Gastroesophageal sphincter (tissue), 4 donors: ENCODE measurements around the gene DGKE. TPM values are rescaled to one million over a fixed set of nuclear protein-coding genes. Genes with fewer than 3 reads are reported as not detected.
A peak's percentile ranks its signal among the peaks of the same experiment; 100 is the strongest.

Experiments
- ATAC-seq: fragments of 150-250 bp; one replicate; pipeline ENCODE4 v1.9.1; 2016; ENCODE audit warnings: mild to moderate bottlenecking, moderate library complexity
- H3K27ac ChIP-seq, 4 donors: fragments of 200-600 bp; sonication (generic) in 3 of 4; 1 replicate in 3 of 4; 2 replicates in 1 of 4; pipeline ENCODE4 v1.5.1; 2016 to 2019
- H3K27me3 ChIP-seq: fragments of 200-600 bp; sonication (generic); one replicate; pipeline ENCODE4 v1.5.1; 2019
- H3K36me3 ChIP-seq, 2 donors: fragments of 200-600 bp; sonication (generic); one replicate each; pipeline ENCODE4 v1.5.1; 2019; ENCODE audit warnings: control low read depth in 1 of 2
- H3K4me1 ChIP-seq, 3 donors: fragments of 200-600 bp; sonication (generic); 1 replicate in 2 of 3; 2 replicates in 1 of 3; pipeline ENCODE4 v1.5.1; 2016 to 2019; ENCODE audit warnings: control low read depth in 2 of 3
- H3K4me3 ChIP-seq, 2 donors: fragments of 200-600 bp; sonication (generic); one replicate each; pipeline ENCODE4 v1.5.1; 2019; ENCODE audit warnings: mild to moderate bottlenecking in 1 of 2, moderate library complexity in 1 of 2
- H3K9me3 ChIP-seq, 3 donors: fragments of 200-600 bp; sonication (generic); one replicate each; pipeline ENCODE4 v1.5.1; 2017 to 2019; ENCODE audit warnings: control low read depth in 2 of 3
- EP300 ChIP-seq: sonication (generic); formaldehyde crosslinking; IDR thresholded peaks from one replicate; pipeline ENCODE4 v1.6.1; 2017; ENCODE audit warnings: antibody characterized with exemption, mild to moderate bottlenecking
- POLR2A ChIP-seq, 2 donors: fragments of 450-650 bp; IDR thresholded peaks; one replicate each; pipeline ENCODE4 v1.6.1; 2017; ENCODE audit warnings: antibody characterized with exemption in 2 of 2, mild to moderate bottlenecking in 2 of 2, moderate library complexity in 1 of 2
- POLR2AphosphoS5 ChIP-seq: sonication (generic); formaldehyde crosslinking; IDR thresholded peaks from one replicate; pipeline ENCODE4 v1.6.1; 2017; ENCODE audit warnings: antibody characterized with exemption
- WGBS, 2 donors: methylation state at CpG; one replicate each; pipeline ENCODE4 v1.1.5; 2018; ENCODE audit warnings: low coverage in 1 of 2; 5-methylcytosine and 5-hydroxymethylcytosine counted together
- total RNA-seq, 4 donors: library from RNA; depleted of rRNA; stranded (reverse); fragments of >200 nt; gene quantifications; one replicate each; pipeline ENCODE4 v1.1.0, GENCODE V29; 2016
- TF ChIP-seq, protein P1 (sequence below), 4 experiments: fragments of 200-600 bp in 2 of 4; fragments of 450-650 bp in 2 of 4; sonication (generic) in 1 of 4; IDR thresholded peaks; one replicate each; pipeline ENCODE4 v1.5.1; 2017 to 2019; ENCODE audit warnings: antibody characterized with exemption in 4 of 4, mild to moderate bottlenecking in 2 of 4, moderate library complexity in 2 of 4

The DGKE gene
- total RNA-seq, 4 donors from 2014 or later, result 8.4 to 12.5 (median 9.7) TPM

DNA sequence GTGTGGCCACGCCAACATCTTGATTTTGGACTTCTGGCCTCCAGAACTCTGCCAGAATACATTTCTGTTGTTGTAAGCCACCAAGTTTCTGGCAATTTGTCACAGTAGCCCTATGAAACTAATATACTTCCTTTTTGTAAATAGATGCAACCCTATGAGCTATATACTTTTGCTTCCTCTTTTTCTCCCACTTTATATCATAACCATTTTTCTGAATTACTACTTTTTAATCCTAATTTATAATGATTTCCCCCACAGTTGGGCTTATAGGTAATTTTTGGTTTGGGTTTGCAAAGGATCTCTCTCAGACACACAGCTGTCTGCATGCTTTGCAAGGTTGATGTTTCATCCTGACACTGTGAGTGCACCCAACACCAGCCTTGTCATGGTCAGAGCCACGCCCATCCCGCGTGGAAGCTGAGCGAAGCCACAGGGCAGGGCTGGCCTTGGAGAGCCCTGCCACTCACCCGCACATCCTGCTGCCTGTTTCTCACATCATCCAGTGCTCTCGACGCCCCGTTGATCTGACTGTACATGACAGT, 74.1 kb downstream of the DGKE start:
- Histone ChIP-seq H3K27ac (peak overlapping the region in 2 of 4 donors; percentile 39 to 41), H3K4me3 (no peak overlapping the region), H3K36me3 (peaks cover 0 to 61% of the 10 kb centered on the region in 2 donors), H3K4me1 (peaks cover 0 to 53% (median 17%) of the 10 kb centered on the region in 3 donors), H3K9me3 (no peaks in the 10 kb centered on the region), H3K27me3 (no peaks in the 10 kb centered on the region)
- TF ChIP-seq POLR2A (IDR thresholded peaks at IDR 0.05) (no peak), EP300 (no peak), POLR2AphosphoS5 (no peak)
- TF ChIP-seq, protein P1, sequence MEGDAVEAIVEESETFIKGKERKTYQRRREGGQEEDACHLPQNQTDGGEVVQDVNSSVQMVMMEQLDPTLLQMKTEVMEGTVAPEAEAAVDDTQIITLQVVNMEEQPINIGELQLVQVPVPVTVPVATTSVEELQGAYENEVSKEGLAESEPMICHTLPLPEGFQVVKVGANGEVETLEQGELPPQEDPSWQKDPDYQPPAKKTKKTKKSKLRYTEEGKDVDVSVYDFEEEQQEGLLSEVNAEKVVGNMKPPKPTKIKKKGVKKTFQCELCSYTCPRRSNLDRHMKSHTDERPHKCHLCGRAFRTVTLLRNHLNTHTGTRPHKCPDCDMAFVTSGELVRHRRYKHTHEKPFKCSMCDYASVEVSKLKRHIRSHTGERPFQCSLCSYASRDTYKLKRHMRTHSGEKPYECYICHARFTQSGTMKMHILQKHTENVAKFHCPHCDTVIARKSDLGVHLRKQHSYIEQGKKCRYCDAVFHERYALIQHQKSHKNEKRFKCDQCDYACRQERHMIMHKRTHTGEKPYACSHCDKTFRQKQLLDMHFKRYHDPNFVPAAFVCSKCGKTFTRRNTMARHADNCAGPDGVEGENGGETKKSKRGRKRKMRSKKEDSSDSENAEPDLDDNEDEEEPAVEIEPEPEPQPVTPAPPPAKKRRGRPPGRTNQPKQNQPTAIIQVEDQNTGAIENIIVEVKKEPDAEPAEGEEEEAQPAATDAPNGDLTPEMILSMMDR (IDR thresholded peaks at IDR 0.05), result no peak
- ATAC-seq, result no peak
- 71 to 77% methylated on average over 2 to 6 of the region's 9 CpGs for WGBS, 2 donors

DNA sequence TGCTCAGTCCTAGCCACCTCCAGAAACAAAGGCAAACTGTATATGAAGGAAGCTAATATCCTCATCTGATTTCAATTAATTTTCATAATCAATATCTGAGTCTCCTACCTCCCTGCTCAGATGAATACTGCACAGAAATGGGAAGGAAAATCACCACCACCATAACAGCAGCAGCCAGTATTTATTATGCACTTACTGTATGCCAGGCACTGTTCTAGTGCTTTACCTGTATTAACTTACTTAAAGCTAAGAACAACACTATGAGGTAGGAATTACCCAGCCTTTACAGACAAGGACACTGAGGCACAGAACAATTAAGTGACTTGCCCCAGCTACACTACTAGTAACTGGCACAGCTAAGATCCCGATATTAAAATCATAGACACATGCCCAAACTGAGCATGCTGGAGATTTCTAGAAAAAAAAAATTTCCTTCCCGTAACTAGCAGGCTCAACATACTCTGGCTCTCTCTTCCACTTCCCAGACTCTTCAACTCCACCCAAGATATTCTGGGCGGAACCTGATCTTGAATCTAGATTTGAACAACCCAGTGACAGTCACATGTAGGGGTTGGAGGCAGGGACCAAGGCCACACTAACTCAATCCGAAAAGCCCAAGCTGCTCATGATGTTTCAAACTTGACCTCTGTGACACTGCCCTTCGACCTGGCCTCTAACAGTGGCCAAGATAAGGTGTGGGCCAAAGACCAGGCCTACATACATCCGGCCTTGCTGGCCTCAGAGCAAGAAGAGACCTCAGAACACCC, 76.0 kb downstream of the DGKE start:
- WGBS, 2 donors, result 63 to 70% methylated on average over 3 to 5 of the region's 6 CpGs
- peaks cover 0 to 43% of the 10 kb centered on the region in 2 donors for H3K36me3 ChIP-seq
- peaks cover 0 to 60% (median 18%) of the 10 kb centered on the region in 3 donors for H3K4me1 ChIP-seq
- H3K9me3 ChIP-seq, result no peaks in the 10 kb centered on the region
- H3K27ac ChIP-seq, result peak overlapping the region in 3 of 4 donors; percentile 58 to 88 (median 84)
- peak; percentile 8 for ATAC-seq
- peak overlapping the region in 1 of 2 donors; percentile 90 for H3K4me3 ChIP-seq
- H3K27me3 ChIP-seq, result no peaks in the 10 kb centered on the region
- TF ChIP-seq POLR2AphosphoS5 (peak; percentile 7), EP300 (no peak)

DNA sequence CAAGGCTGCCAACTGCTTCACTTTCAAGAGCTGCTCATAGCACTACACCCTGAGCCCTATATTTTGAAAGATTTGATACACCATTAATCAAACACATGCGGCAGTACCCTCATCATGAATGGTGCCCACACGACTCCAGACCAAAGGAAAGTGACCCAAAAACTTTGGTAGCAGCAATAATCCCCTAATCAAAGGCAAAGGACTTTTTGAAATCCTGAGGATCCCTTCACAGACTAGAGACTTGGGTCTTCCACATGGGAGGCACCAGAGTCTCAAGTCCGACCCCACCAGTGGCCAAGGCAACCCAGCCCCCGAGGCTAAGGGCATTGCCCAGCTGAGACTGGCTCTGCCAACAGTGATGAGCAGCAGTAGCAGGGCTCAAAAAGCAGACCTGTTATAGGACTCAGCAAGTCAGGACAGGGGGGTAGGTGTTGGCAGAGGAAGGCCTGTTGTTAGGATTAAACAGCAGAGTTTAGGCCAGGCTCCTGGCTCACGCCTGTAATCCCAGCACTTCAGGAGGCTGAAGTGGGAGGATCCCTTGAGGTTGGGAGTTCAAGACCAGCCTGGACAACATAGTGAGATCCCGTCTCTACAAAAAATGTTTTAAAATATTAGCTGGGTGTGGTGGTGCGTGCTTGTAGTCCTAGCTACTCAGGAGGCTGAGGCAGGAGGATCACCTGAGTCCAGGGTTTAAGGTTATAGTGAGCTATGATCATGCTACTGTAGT, 76.7 kb downstream of the DGKE start:
- TF ChIP-seq EP300 (no peak), POLR2AphosphoS5 (no peak)
- TF ChIP-seq, protein P1 (IDR thresholded peaks at IDR 0.05), result no peak
- Histone ChIP-seq H3K36me3 (peaks cover 0 to 35% of the 10 kb centered on the region in 2 donors), H3K4me1 (peaks cover 0 to 68% (median 24%) of the 10 kb centered on the region in 3 donors), H3K9me3 (no peaks in the 10 kb centered on the region), H3K4me3 (peak overlapping the region in 1 of 2 donors; percentile 90), H3K27ac (peak overlapping the region in 3 of 4 donors; percentile 58 to 88 (median 84)), H3K27me3 (no peaks in the 10 kb centered on the region)
- no peak for ATAC-seq
- WGBS, 2 donors, result 80 to 95% methylated on average over 2 to 3 of the region's 7 CpGs

DNA sequence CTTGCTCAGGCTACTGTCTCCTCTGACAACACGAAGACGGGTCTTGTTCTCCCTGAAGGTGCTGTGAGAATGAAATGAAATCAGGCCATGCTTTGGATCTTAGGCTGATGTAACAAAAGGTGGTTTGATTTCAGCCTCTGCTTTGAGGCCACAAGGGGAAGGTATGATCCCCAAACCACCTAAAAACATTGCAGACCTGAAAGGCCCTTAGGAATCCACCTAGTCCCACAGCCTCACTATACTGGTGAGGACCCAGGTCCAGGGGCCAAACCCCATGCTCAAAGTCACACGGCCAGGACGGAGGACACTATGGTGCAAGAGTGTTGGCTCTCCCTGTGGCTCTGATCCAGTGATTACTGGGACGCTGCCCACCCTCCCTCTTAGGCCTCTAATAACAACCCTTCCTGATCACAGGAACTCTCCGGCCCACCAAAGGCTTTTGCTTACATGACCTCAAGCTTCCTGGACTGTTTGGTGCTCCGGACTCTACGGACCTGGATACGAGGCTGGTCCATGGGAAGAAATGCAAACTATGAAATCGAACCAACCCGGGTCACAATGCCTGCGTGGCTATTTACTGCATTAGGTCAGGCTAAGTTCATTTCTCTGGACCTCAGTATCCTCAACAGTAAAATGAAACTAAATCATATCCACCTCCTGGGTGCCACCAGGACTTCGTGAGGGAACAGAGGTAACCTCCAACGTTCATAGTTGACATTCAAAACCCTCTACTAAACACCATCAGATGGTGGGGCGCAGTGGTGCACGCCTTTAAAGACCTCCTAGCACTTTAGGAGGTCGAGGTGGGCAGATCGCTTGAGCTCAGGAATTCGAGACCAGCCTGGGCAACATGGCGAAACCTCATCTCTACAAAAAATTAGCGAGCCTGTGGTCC, 78.4 kb downstream of the DGKE start:
- peaks cover 0 to 18% of the 10 kb centered on the region in 2 donors for H3K36me3 ChIP-seq
- no peaks in the 10 kb centered on the region for H3K27me3 ChIP-seq
- ATAC-seq, result peak; percentile 19
- no peaks in the 10 kb centered on the region for H3K9me3 ChIP-seq
- peak overlapping the region; percentile 76 to 90 for H3K4me3 ChIP-seq
- 73 to 78% methylated on average over 9 to 13 of the region's 21 CpGs for WGBS, 2 donors
- H3K27ac ChIP-seq, result peak overlapping the region in 3 of 4 donors; percentile 84 to 92 (median 88)
- H3K4me1 ChIP-seq, result peaks cover 0 to 73% (median 30%) of the 10 kb centered on the region in 3 donors
- no peak for TF ChIP-seq EP300
- TF ChIP-seq POLR2A (IDR thresholded peaks at IDR 0.05), result no peak
- TF ChIP-seq, protein P1 (IDR thresholded peaks at IDR 0.05), result no peak
- TF ChIP-seq POLR2AphosphoS5, result no peak
